Urothelium cell line (cell line): ENCODE measurements around the gene VPS11.

Source experiments
- DNase-seq: peaks from one replicate; pipeline ENCODE4 v3.0.0; 2011; ENCODE audit warnings: low spot score, mixed read lengths
- FAIRE-seq: peaks from 2 replicates; lab custom pipeline; 2011; peaks lifted over from hg19 to GRCh38; lab: Jason Lieb, UNC

Gene VPS11

GRCh38 chr11:119118227-119118626 is 50.6 kb downstream of the VPS11 start:
- no peak for FAIRE-seq
- DNase-seq = no peak

- no peak for FAIRE-seq
- DNase-seq = no peak
Observed at GRCh38 chr11:119118946-119119345, 51.3 kb downstream of the VPS11 start.

- no peak for FAIRE-seq
- DNase-seq = no peak
Observed at GRCh38 chr11:119120639-119121007, 53.0 kb downstream of the VPS11 start.

- FAIRE-seq = peak; percentile 85
- peak; percentile 96 for DNase-seq
Observed at GRCh38 chr11:119121008-119121810, 53.6 kb downstream of the VPS11 start, which contains the start of gene HINFP. TSS of gene HINFP (plus strand) at chr11:119121580. CDS start at chr11:119126945, 5,365 bp downstream.

GRCh38 chr11:119121811-119122124 is 54.1 kb downstream of the VPS11 start:
- FAIRE-seq = no peak
- DNase-seq = no peak

- DNase-seq (no peak), FAIRE-seq (no peak)
Observed at GRCh38 chr11:119125821-119126220, 58.2 kb downstream of the VPS11 start.

- DNase-seq (no peak), FAIRE-seq (no peak)
Observed at GRCh38 chr11:119126675-119127268, 59.2 kb downstream of the VPS11 start.

GRCh38 chr11:119130662-119131061 is 63.0 kb downstream of the VPS11 start:
- DNase-seq = no peak
- FAIRE-seq = no peak
